K562 (cell line): Measurements from ENCODE around the gene OLFML1. TPM values are rescaled to one million over a fixed set of nuclear protein-coding genes. Genes with fewer than 3 reads are reported as not detected.

Experiments
- ATAC-seq: fragments of 200-7000 bp; cut with Tn5 transposase; 3 replicates; pipeline ENCODE4 v1.9.1; 2020; ENCODE audit warnings: moderate library complexity
- BruUV-seq: library from RNA; stranded (reverse); fragments of 400-500 nt; replicated peaks from 2 replicates; lab custom pipeline; 2021; lab: Mats Ljungman, UMichigan
- CTCF ChIA-PET: fragments of 300-600 bp; formaldehyde crosslinking; extraction: SDS; loops from one replicate; lab custom pipeline; 2021; ENCODE audit warnings: low intra/inter-chr PET ratio; lab: Yijun Ruan, JAX
- POLR2A ChIA-PET: fragments of 300-600, 350-650 bp; sonication (Branson Sonifier 250); formaldehyde crosslinking; extraction: SDS; loops from one replicate; lab custom pipeline; 2021; ENCODE audit warnings: antibody characterized with exemption, inconsistent platforms; lab: Yijun Ruan, JAX
- DNase-seq, 4 experiments: peaks; one replicate each; pipeline versions ENCODE4 v3.0.0 to v3.0.0-alpha.2; 2011 to 2018; ENCODE audit warnings: low spot score in 3 of 4, mixed read lengths in 3 of 4; ENCODE audit errors: extremely low read depth in 1 of 4
- FAIRE-seq: peaks from 2 replicates; lab custom pipeline; 2011; peaks lifted over from hg19 to GRCh38; lab: Jason Lieb, UNC
- H2AFZ ChIP-seq: 2 replicates; pipeline ENCODE4 v1.6.0; 2011; ENCODE audit warnings: low read depth, low read length, control low read depth, inconsistent platforms
- H3K27ac ChIP-seq: fragments of 200-600 bp; 3 replicates; pipeline ENCODE4 v1.8.0; 2011; ENCODE audit warnings: low read depth, mild to moderate bottlenecking, control low read depth, inconsistent platforms, low read length, moderate library complexity, mixed read lengths; ENCODE audit errors: extremely low read depth
- H3K27me3 ChIP-seq, 2 experiments: fragments of 300-600 bp in 1 of 2; 2 replicates in 1 of 2; 3 replicates in 1 of 2; pipeline versions ENCODE4 v1.6.0 to v1.8.0; 2011; ENCODE audit warnings: inconsistent platforms in 2 of 2, low read length in 2 of 2, mild to moderate bottlenecking in 1 of 2, mixed read lengths in 1 of 2, moderate library complexity in 1 of 2; ENCODE audit not compliant: control insufficient read depth in 2 of 2, insufficient read depth in 2 of 2
- H3K36me3 ChIP-seq: fragments of 300-600 bp; 3 replicates; pipeline ENCODE4 v1.8.0; 2011; ENCODE audit warnings: mild to moderate bottlenecking, low read length, inconsistent platforms; ENCODE audit not compliant: control insufficient read depth, insufficient read depth
- H3K4me1 ChIP-seq, 2 experiments: fragments of 200-600 bp in 1 of 2; replicated peaks in 1 of 2; 2 replicates in 1 of 2; 3 replicates in 1 of 2; pipeline versions ENCODE4 v1.5.1 to v1.8.0; 2011; ENCODE audit warnings: inconsistent platforms in 2 of 2, low read length in 2 of 2, mild to moderate bottlenecking in 1 of 2, mixed read lengths in 1 of 2, moderate library complexity in 1 of 2; ENCODE audit not compliant: control insufficient read depth in 2 of 2, insufficient read depth in 2 of 2
- H3K4me2 ChIP-seq: 2 replicates; pipeline ENCODE4 v1.6.1; 2011; ENCODE audit warnings: low read length, control low read depth, inconsistent platforms, mixed read lengths; ENCODE audit not compliant: insufficient read depth
- H3K4me3 ChIP-seq: fragments of 200-600 bp; sonication (generic), shearing (Covaris generic); 2 replicates; pipeline ENCODE4 v1.5.1; 2016; ENCODE audit warnings: control low read depth, inconsistent platforms
- H3K79me2 ChIP-seq: fragments of 200-600 bp; 3 replicates; pipeline ENCODE4 v1.8.0; 2011; ENCODE audit warnings: low read length, inconsistent platforms; ENCODE audit not compliant: control insufficient read depth, insufficient read depth
- H3K9ac ChIP-seq, 2 experiments: 2 replicates each; pipeline versions ENCODE4 v1.6.0 to v1.6.1; 2011; ENCODE audit warnings: low read depth in 2 of 2, low read length in 2 of 2, control low read depth in 1 of 2, inconsistent platforms in 1 of 2, mild to moderate bottlenecking in 1 of 2, mixed read lengths in 1 of 2; ENCODE audit not compliant: insufficient read depth in 1 of 2
- H3K9me1 ChIP-seq: one replicate; pipeline ENCODE4 v1.6.0; 2011; ENCODE audit warnings: inconsistent platforms, mild to moderate bottlenecking, low read length, moderate library complexity; ENCODE audit not compliant: control insufficient read depth, insufficient read depth
- H3K9me3 ChIP-seq: replicated peaks from 2 replicates; pipeline ENCODE4 v1.5.1; 2011; ENCODE audit warnings: low read depth, low read length, inconsistent platforms; ENCODE audit not compliant: control insufficient read depth, insufficient read depth
- H4K20me1 ChIP-seq: replicated peaks from 2 replicates; pipeline ENCODE4 v1.6.1; 2011; ENCODE audit warnings: low read length, inconsistent platforms, mixed read lengths; ENCODE audit not compliant: control insufficient read depth, insufficient read depth
- BRD9 ChIP-seq: fragments of 450-650 bp; IDR thresholded peaks from 2 replicates; pipeline ENCODE4 v1.6.1; 2018; ENCODE audit warnings: low read depth; ENCODE audit not compliant: partially characterized antibody
- CREB1 ChIP-seq, 2 experiments: sonication (generic) in 1 of 2; formaldehyde crosslinking in 1 of 2; IDR thresholded peaks; 2 replicates each; pipeline versions ENCODE4 v1.6.1 to v1.8.0; 2012 to 2022; ENCODE audit warnings: inconsistent platforms in 1 of 2, mild to moderate bottlenecking in 1 of 2, missing genetic modification reagents in 1 of 2, moderate library complexity in 1 of 2
- CREBBP ChIP-seq: IDR thresholded peaks from one replicate; pipeline ENCODE4 v1.6.1; 2012; ENCODE audit warnings: low read depth, mild to moderate bottlenecking, control low read depth, inconsistent platforms, low read length
- FUS ChIP-seq: fragments of 200-400 bp; formaldehyde crosslinking; optimal IDR thresholded peaks from 2 replicates; pipeline ENCODE3; 2017; ENCODE audit warnings: low read depth, low read length
- KDM2B ChIP-seq: fragments of 250-450 bp; sonication (Bioruptor Pico); IDR thresholded peaks from 2 replicates; pipeline ENCODE4 v1.8.0; 2021; ENCODE audit warnings: mild to moderate bottlenecking, moderate library complexity
- ZBTB7A ChIP-seq: IDR thresholded peaks from 2 replicates; pipeline ENCODE4 v1.6.1; 2011; ENCODE audit warnings: low read depth, mild to moderate bottlenecking, low read length, moderate library complexity, borderline replicate concordance; ENCODE audit not compliant: control insufficient read depth
- ZNF121 ChIP-seq: sonication (generic); formaldehyde crosslinking; conservative IDR thresholded peaks from 2 replicates; pipeline ENCODE4 v1.8.0; 2022; ENCODE audit warnings: missing genetic modification reagents
- WGBS: fragments of 100-300 bp; shearing (Covaris generic); methylation state at CpG from one replicate; pipeline ENCODE4 v1.1.6; 2016; ENCODE audit warnings: low coverage, mixed read lengths; ENCODE audit not compliant: insufficient coverage; ENCODE audit errors: missing lambda C conversion rate; 5-methylcytosine and 5-hydroxymethylcytosine counted together
- in situ Hi-C: fragments of 300-500 bp; cut with MboI; formaldehyde crosslinking; loops from 4 replicates; pipeline ENCODE4 v1.15.0; 2018; ENCODE audit warnings: inconsistent platforms, mixed read lengths
- intact Hi-C: fragments of 100-400 bp; cut with micrococcal nuclease; formaldehyde crosslinking; loops from 2 replicates; pipeline ENCODE4 v1.14.2; 2022
- polyA plus RNA-seq, 8 experiments: library from polyadenylated mRNA; depleted of rRNA in 4 of 8; stranded (reverse) in 5 of 8; unstranded in 3 of 8; fragments of >200 nt; fragmentation: Nextera tagmentation in 2 of 8; fragmentation: Illumina TruSeq in 1 of 8; extraction: Ambion mirVana in 2 of 8; extraction: Trizol in 1 of 8; gene quantifications; 2 replicates each; pipeline versions ENCODE4 v1.2.1 to v1.2.3, GENCODE V29; 2011 to 2014; ENCODE audit warnings: inconsistent platforms in 1 of 8, missing spikeins in 1 of 8
- total RNA-seq, 7 experiments: library from RNA; depleted of rRNA in 6 of 7; stranded (reverse); fragments of >200 nt in 6 of 7; fragmentation: Illumina TruSeq in 2 of 7; extraction: Trizol in 2 of 7; gene quantifications; 2 replicates each; pipeline versions ENCODE4 v1.2.1 to v1.2.3, GENCODE V29; 2011 to 2021; ENCODE audit warnings: low replicate concordance in 1 of 7
- TF ChIP-seq, protein P1 (sequence below), 2 experiments: fragments of 450-650 bp in 1 of 2; sonication (generic) in 1 of 2; formaldehyde crosslinking in 1 of 2; IDR thresholded peaks in 1 of 2; conservative IDR thresholded peaks in 1 of 2; 2 replicates each; pipeline versions ENCODE4 v1.6.1 to v1.8.1; 2016 to 2023; ENCODE audit warnings: mild to moderate bottlenecking in 2 of 2, moderate library complexity in 2 of 2, inconsistent platforms in 1 of 2, missing genetic modification reagents in 1 of 2
- TF ChIP-seq, protein P2 (sequence below): fragments of 250-450 bp; sonication (Bioruptor Pico); IDR thresholded peaks from 2 replicates; pipeline ENCODE4 v1.4.0; 2020
- TF ChIP-seq, protein P3 (sequence below), 2 experiments: fragments of 450-650 bp in 1 of 2; sonication (generic) in 1 of 2; formaldehyde crosslinking; conservative IDR thresholded peaks; 2 replicates each; pipeline versions ENCODE4 v1.4.0 to v1.8.1; 2020 to 2022; ENCODE audit warnings: mild to moderate bottlenecking in 1 of 2, missing genetic modification reagents in 1 of 2

Gene OLFML1
- total and polyA plus RNA-seq, 9 of the 15 experiments (the other 6 are each of a cell fraction or from before 2014, with no cell fraction given), result not detected

DNA sequence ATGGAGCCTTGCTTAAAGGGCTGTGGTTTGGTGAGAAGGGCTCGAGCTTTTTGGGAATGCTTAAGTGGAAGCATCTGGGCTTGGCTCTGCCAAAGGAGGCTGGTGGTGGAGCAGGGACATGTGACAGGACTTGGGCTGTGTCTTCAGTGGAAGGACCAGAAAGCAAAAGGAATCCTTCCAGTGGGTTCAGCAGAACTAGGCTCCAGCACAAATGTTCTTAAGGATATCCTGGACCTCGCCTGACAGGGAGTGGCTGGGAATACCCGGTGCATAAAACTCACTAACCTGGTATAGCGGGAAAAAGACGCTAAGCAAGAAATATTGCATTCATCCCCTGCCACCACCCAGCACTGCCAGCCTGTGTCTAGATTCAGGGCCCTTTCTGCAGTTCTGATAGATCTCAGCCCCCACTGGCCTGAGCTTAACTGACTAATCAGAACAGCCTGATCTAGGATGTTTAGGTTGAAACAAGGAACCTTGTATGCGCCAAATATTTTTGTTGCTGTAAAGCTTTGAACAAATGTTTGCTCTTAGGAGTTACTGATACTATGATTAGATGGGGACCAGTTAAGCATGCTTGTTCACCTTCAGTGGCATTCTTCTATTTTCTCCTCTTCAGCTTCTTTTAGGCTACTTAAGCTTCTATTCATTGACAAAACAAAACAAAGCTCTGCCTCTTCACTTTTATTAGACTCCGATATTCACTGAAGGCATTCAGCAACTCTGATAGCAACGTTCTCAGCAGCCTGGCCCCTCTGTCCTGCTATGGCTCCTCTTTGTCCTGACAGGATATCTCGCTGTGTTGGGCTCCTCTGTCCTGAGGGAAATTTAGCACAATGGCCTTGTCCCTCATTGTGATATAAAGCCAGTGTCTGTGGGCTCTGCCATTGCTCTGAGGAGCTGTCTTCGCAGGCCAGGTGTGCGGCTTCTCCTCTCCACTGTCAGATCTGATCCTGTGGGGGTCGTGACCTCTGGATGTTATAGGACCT lies 53.5 kb downstream of the OLFML1 start:
- ATAC-seq, result no peak
- POLR2A ChIA-PET, result no interaction called here
- CTCF ChIA-PET, result no interaction called here
- Histone ChIP-seq H2AFZ (no peak overlapping the region), H3K9ac (no peak overlapping the region), H3K9me1 (no peaks in the 10 kb centered on the region), H3K4me1 (no peaks in the 10 kb centered on the region), H3K4me2 (no peak overlapping the region), H3K9me3 (no peaks in the 10 kb centered on the region), H3K27me3 (peaks cover 0 to 29% of the 10 kb centered on the region in 2 experiments; a peak in 2 of 5 replicates), H3K27ac (no peak overlapping the region), H4K20me1 (0 out of 2 replicates have a peak, but pooled peaks cover 2% of the 10 kb centered on the region), H3K79me2 (no peaks in the 10 kb centered on the region), H3K4me3 (no peak overlapping the region), H3K36me3 (no peaks in the 10 kb centered on the region)
- no peak for FAIRE-seq
- intact Hi-C loops, result no loop called here
- BruUV-seq, result no TSS peak
- in situ Hi-C loops, result no loop called here
- no peak for DNase-seq
- 2% methylated on average over 12 of the region's 12 CpGs for whole genome bisulfite sequencing
- no peak for TF ChIP-seq KDM2B (CRISPR knock-in tag)
- TF ChIP-seq CREB1 (IDR thresholded peaks at IDR 0.05), result no peak
- TF ChIP-seq CREB1 (CRISPR knock-in tag; IDR thresholded peaks at IDR 0.05), result no peak
- TF ChIP-seq FUS, result no peak
- TF ChIP-seq, protein P1, sequence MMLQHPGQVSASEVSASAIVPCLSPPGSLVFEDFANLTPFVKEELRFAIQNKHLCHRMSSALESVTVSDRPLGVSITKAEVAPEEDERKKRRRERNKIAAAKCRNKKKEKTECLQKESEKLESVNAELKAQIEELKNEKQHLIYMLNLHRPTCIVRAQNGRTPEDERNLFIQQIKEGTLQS (IDR thresholded peaks at IDR 0.05), result no peak
- TF ChIP-seq, protein P1 (CRISPR knock-in tag; conservative IDR thresholded peaks at IDR 0.05), result no peak
- no peak for TF ChIP-seq CREBBP
- TF ChIP-seq, protein P2, sequence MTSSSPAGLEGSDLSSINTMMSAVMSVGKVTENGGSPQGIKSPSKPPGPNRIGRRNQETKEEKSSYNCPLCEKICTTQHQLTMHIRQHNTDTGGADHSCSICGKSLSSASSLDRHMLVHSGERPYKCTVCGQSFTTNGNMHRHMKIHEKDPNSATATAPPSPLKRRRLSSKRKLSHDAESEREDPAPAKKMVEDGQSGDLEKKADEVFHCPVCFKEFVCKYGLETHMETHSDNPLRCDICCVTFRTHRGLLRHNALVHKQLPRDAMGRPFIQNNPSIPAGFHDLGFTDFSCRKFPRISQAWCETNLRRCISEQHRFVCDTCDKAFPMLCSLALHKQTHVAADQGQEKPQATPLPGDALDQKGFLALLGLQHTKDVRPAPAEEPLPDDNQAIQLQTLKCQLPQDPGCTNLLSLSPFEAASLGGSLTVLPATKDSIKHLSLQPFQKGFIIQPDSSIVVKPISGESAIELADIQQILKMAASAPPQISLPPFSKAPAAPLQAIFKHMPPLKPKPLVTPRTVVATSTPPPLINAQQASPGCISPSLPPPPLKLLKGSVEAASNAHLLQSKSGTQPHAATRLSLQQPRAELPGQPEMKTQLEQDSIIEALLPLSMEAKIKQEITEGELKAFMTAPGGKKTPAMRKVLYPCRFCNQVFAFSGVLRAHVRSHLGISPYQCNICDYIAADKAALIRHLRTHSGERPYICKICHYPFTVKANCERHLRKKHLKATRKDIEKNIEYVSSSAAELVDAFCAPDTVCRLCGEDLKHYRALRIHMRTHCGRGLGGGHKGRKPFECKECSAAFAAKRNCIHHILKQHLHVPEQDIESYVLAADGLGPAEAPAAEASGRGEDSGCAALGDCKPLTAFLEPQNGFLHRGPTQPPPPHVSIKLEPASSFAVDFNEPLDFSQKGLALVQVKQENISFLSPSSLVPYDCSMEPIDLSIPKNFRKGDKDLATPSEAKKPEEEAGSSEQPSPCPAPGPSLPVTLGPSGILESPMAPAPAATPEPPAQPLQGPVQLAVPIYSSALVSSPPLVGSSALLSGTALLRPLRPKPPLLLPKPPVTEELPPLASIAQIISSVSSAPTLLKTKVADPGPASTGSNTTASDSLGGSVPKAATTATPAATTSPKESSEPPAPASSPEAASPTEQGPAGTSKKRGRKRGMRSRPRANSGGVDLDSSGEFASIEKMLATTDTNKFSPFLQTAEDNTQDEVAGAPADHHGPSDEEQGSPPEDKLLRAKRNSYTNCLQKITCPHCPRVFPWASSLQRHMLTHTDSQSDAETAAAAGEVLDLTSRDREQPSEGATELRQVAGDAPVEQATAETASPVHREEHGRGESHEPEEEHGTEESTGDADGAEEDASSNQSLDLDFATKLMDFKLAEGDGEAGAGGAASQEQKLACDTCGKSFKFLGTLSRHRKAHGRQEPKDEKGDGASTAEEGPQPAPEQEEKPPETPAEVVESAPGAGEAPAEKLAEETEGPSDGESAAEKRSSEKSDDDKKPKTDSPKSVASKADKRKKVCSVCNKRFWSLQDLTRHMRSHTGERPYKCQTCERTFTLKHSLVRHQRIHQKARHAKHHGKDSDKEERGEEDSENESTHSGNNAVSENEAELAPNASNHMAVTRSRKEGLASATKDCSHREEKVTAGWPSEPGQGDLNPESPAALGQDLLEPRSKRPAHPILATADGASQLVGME (CRISPR knock-in tag), result no peak
- TF ChIP-seq, protein P3, sequence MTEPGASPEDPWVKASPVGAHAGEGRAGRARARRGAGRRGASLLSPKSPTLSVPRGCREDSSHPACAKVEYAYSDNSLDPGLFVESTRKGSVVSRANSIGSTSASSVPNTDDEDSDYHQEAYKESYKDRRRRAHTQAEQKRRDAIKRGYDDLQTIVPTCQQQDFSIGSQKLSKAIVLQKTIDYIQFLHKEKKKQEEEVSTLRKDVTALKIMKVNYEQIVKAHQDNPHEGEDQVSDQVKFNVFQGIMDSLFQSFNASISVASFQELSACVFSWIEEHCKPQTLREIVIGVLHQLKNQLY (CRISPR knock-in tag; conservative IDR thresholded peaks at IDR 0.05), result no peak
- TF ChIP-seq ZBTB7A, result no peak
- TF ChIP-seq ZNF121 (CRISPR knock-in tag), result no peak
- no peak for TF ChIP-seq BRD9
